ENCODE measurements around the gene HMGN2. TPM values are rescaled to one million over a fixed set of nuclear protein-coding genes. Genes with fewer than 3 reads are reported as not detected.

Gene HMGN2
- 362 TPM for total RNA-seq

- Histone ChIP-seq H3K9ac (ENCODE audit: low read depth in 1 of 3, low read length in 3 of 3) (peak within 1 kb of the TSS; percentile 82 to 96 (median 94)), H3K36me3 (ENCODE audit: control insufficient read depth in 3 of 3, insufficient read depth in 3 of 3, low read length in 3 of 3) (peaks cover 17 to 39% (median 36%) of the 10 kb centered on the region in 3 donors), H3K27ac (ENCODE audit: low read depth, low read length) (peak within 1 kb of the TSS; percentile 99), H3K9me3 (ENCODE audit: control insufficient read depth in 3 of 3, low read length in 3 of 3) (no peaks in the 10 kb centered on the region), H3K4me3 (ENCODE audit: low read length in 3 of 3) (peak within 1 kb of the TSS; percentile 76 to 82 (median 80)), H3K27me3 (ENCODE audit: control insufficient read depth in 3 of 3, insufficient read depth in 3 of 3, low read length in 3 of 3) (no peaks in the 10 kb centered on the region), H3K4me1 (ENCODE audit: control insufficient read depth in 3 of 3, insufficient read depth in 3 of 3, low read length in 3 of 3) (peaks cover 23 to 39% (median 27%) of the 10 kb centered on the region in 3 donors)
These were observed at the start of gene HMGN2 for GRCh38 chr1:26472320-26472900. TSS of gene HMGN2 (plus strand) at chr1:26472440. CDS start at chr1:26472613, 173 bp downstream.

- Histone ChIP-seq H3K9ac (ENCODE audit: low read depth in 1 of 3, low read length in 3 of 3) (no peak overlapping the region), H3K27me3 (ENCODE audit: control insufficient read depth in 3 of 3, insufficient read depth in 3 of 3, low read length in 3 of 3) (no peaks in the 10 kb centered on the region), H3K4me3 (ENCODE audit: low read length in 3 of 3) (no peak overlapping the region), H3K36me3 (ENCODE audit: control insufficient read depth in 3 of 3, insufficient read depth in 3 of 3, low read length in 3 of 3) (peaks cover 0 to 5% (median 0%) of the 10 kb centered on the region in 3 donors), H3K9me3 (ENCODE audit: control insufficient read depth in 3 of 3, low read length in 3 of 3) (no peaks in the 10 kb centered on the region), H3K27ac (ENCODE audit: low read depth, low read length) (no peak overlapping the region), H3K4me1 (ENCODE audit: control insufficient read depth in 3 of 3, insufficient read depth in 3 of 3, low read length in 3 of 3) (peaks cover 10 to 18% (median 15%) of the 10 kb centered on the region in 3 donors)
These were observed 42.5 kb upstream of the HMGN2 start for GRCh38 chr1:26429721-26430120.

GRCh38 chr1:26431979-26432695 is 40.1 kb upstream of the HMGN2 start, which contains the start of gene DHDDS:
TSS of gene DHDDS (plus strand) at chr1:26432321. CDS start at chr1:26432946, 625 bp downstream.
- H3K27ac ChIP-seq (ENCODE audit: low read depth, low read length) = peak within 1 kb of the TSS; percentile 82
- H3K4me3 ChIP-seq (ENCODE audit: low read length in 3 of 3) = peak within 1 kb of the TSS; percentile 84 to 95 (median 90)
- H3K4me1 ChIP-seq (ENCODE audit: control insufficient read depth in 3 of 3, insufficient read depth in 3 of 3, low read length in 3 of 3) = peaks cover 10 to 18% (median 15%) of the 10 kb centered on the region in 3 donors
- H3K9ac ChIP-seq (ENCODE audit: low read depth in 1 of 3, low read length in 3 of 3) = peak within 1 kb of the TSS; percentile 79 to 91 (median 80)
- H3K36me3 ChIP-seq (ENCODE audit: control insufficient read depth in 3 of 3, insufficient read depth in 3 of 3, low read length in 3 of 3) = peaks cover 3 to 13% (median 5%) of the 10 kb centered on the region in 3 donors
- H3K27me3 ChIP-seq (ENCODE audit: control insufficient read depth in 3 of 3, insufficient read depth in 3 of 3, low read length in 3 of 3) = no peaks in the 10 kb centered on the region
- no peaks in the 10 kb centered on the region for H3K9me3 ChIP-seq (ENCODE audit: control insufficient read depth in 3 of 3, low read length in 3 of 3)

- no peaks in the 10 kb centered on the region for H3K27me3 ChIP-seq (ENCODE audit: control insufficient read depth in 3 of 3, insufficient read depth in 3 of 3, low read length in 3 of 3)
- H3K9ac ChIP-seq (ENCODE audit: low read depth in 1 of 3, low read length in 3 of 3) = peak overlapping the region; percentile 79 to 91 (median 80)
- no peaks in the 10 kb centered on the region for H3K9me3 ChIP-seq (ENCODE audit: control insufficient read depth in 3 of 3, low read length in 3 of 3)
- H3K27ac ChIP-seq (ENCODE audit: low read depth, low read length) = peak overlapping the region; percentile 82
- H3K36me3 ChIP-seq (ENCODE audit: control insufficient read depth in 3 of 3, insufficient read depth in 3 of 3, low read length in 3 of 3) = peaks cover 6 to 17% (median 7%) of the 10 kb centered on the region in 3 donors
- H3K4me3 ChIP-seq (ENCODE audit: low read length in 3 of 3) = peak overlapping the region; percentile 84 to 95 (median 90)
- peaks cover 10 to 18% (median 15%) of the 10 kb centered on the region in 3 donors for H3K4me1 ChIP-seq (ENCODE audit: control insufficient read depth in 3 of 3, insufficient read depth in 3 of 3, low read length in 3 of 3)
These were observed 39.4 kb upstream of the HMGN2 start for GRCh38 chr1:26432793-26433192.

- Histone ChIP-seq H3K4me3 (ENCODE audit: low read length in 3 of 3) (no peak overlapping the region), H3K27ac (ENCODE audit: low read depth, low read length) (no peak overlapping the region), H3K27me3 (ENCODE audit: control insufficient read depth in 3 of 3, insufficient read depth in 3 of 3, low read length in 3 of 3) (no peaks in the 10 kb centered on the region), H3K9ac (ENCODE audit: low read depth in 1 of 3, low read length in 3 of 3) (no peak overlapping the region), H3K9me3 (ENCODE audit: control insufficient read depth in 3 of 3, low read length in 3 of 3) (no peaks in the 10 kb centered on the region), H3K4me1 (ENCODE audit: control insufficient read depth in 3 of 3, insufficient read depth in 3 of 3, low read length in 3 of 3) (peaks cover 10 to 18% (median 15%) of the 10 kb centered on the region in 3 donors), H3K36me3 (ENCODE audit: control insufficient read depth in 3 of 3, insufficient read depth in 3 of 3, low read length in 3 of 3) (peaks cover 17 to 31% (median 19%) of the 10 kb centered on the region in 3 donors)
These were observed 38.0 kb upstream of the HMGN2 start for GRCh38 chr1:26434161-26434752.

- no peaks in the 10 kb centered on the region for H3K9me3 ChIP-seq (ENCODE audit: control insufficient read depth in 3 of 3, low read length in 3 of 3)
- peaks cover 4 to 7% (median 6%) of the 10 kb centered on the region in 3 donors for H3K4me1 ChIP-seq (ENCODE audit: control insufficient read depth in 3 of 3, insufficient read depth in 3 of 3, low read length in 3 of 3)
These were observed 34.2 kb upstream of the HMGN2 start for GRCh38 chr1:26438041-26438440.

GRCh38 chr1:26440259-26440658 is 32.0 kb upstream of the HMGN2 start:
- H3K27ac ChIP-seq (ENCODE audit: low read depth, low read length) = no peak overlapping the region
- no peak overlapping the region for H3K4me3 ChIP-seq (ENCODE audit: low read length in 3 of 3)
- H3K4me1 ChIP-seq (ENCODE audit: control insufficient read depth in 3 of 3, insufficient read depth in 3 of 3, low read length in 3 of 3) = no peaks in the 10 kb centered on the region
- H3K9me3 ChIP-seq (ENCODE audit: control insufficient read depth in 3 of 3, low read length in 3 of 3) = no peaks in the 10 kb centered on the region
- H3K27me3 ChIP-seq (ENCODE audit: control insufficient read depth in 3 of 3, insufficient read depth in 3 of 3, low read length in 3 of 3) = no peaks in the 10 kb centered on the region
- peaks cover 49 to 67% (median 62%) of the 10 kb centered on the region in 3 donors for H3K36me3 ChIP-seq (ENCODE audit: control insufficient read depth in 3 of 3, insufficient read depth in 3 of 3, low read length in 3 of 3)
- H3K9ac ChIP-seq (ENCODE audit: low read depth in 1 of 3, low read length in 3 of 3) = no peak overlapping the region

More at GRCh38 chr1:26438041-26438440, 34.2 kb upstream of the HMGN2 start:
- Histone ChIP-seq H3K27me3 (ENCODE audit: control insufficient read depth in 3 of 3, insufficient read depth in 3 of 3, low read length in 3 of 3) (no peaks in the 10 kb centered on the region), H3K9ac (ENCODE audit: low read depth in 1 of 3, low read length in 3 of 3) (no peak overlapping the region), H3K4me3 (ENCODE audit: low read length in 3 of 3) (no peak overlapping the region), H3K36me3 (ENCODE audit: control insufficient read depth in 3 of 3, insufficient read depth in 3 of 3, low read length in 3 of 3) (peaks cover 33 to 56% (median 45%) of the 10 kb centered on the region in 3 donors), H3K27ac (ENCODE audit: low read depth, low read length) (no peak overlapping the region)

- Histone ChIP-seq H3K4me3 (ENCODE audit: low read length in 3 of 3) (no peak overlapping the region), H3K9ac (ENCODE audit: low read depth in 1 of 3, low read length in 3 of 3) (no peak overlapping the region), H3K9me3 (ENCODE audit: control insufficient read depth in 3 of 3, low read length in 3 of 3) (no peaks in the 10 kb centered on the region), H3K4me1 (ENCODE audit: control insufficient read depth in 3 of 3, insufficient read depth in 3 of 3, low read length in 3 of 3) (no peaks in the 10 kb centered on the region), H3K36me3 (ENCODE audit: control insufficient read depth in 3 of 3, insufficient read depth in 3 of 3, low read length in 3 of 3) (peaks cover 17 to 56% (median 33%) of the 10 kb centered on the region in 3 donors), H3K27ac (ENCODE audit: low read depth, low read length) (no peak overlapping the region), H3K27me3 (ENCODE audit: control insufficient read depth in 3 of 3, insufficient read depth in 3 of 3, low read length in 3 of 3) (no peaks in the 10 kb centered on the region)
These were observed 22.4 kb upstream of the HMGN2 start for GRCh38 chr1:26449868-26450267.

- Histone ChIP-seq H3K4me1 (ENCODE audit: control insufficient read depth in 3 of 3, insufficient read depth in 3 of 3, low read length in 3 of 3) (no peaks in the 10 kb centered on the region), H3K27me3 (ENCODE audit: control insufficient read depth in 3 of 3, insufficient read depth in 3 of 3, low read length in 3 of 3) (no peaks in the 10 kb centered on the region), H3K9me3 (ENCODE audit: control insufficient read depth in 3 of 3, low read length in 3 of 3) (no peaks in the 10 kb centered on the region), H3K27ac (ENCODE audit: low read depth, low read length) (no peak overlapping the region), H3K36me3 (ENCODE audit: control insufficient read depth in 3 of 3, insufficient read depth in 3 of 3, low read length in 3 of 3) (peaks cover 12 to 56% (median 29%) of the 10 kb centered on the region in 3 donors), H3K9ac (ENCODE audit: low read depth in 1 of 3, low read length in 3 of 3) (no peak overlapping the region), H3K4me3 (ENCODE audit: low read length in 3 of 3) (no peak overlapping the region)
These were observed 21.3 kb upstream of the HMGN2 start for GRCh38 chr1:26450908-26451307.
